H1 (cell line): Measurements from ENCODE around the gene BRME1. TPM values are rescaled to one million over a fixed set of nuclear protein-coding genes. Genes with fewer than 3 reads are reported as not detected.
A peak's percentile ranks its signal among the peaks of the same experiment; 100 is the strongest.

Experiments used
- CBX5 ChIP-seq: fragments of 300-800, 300-1000 bp; sonication (generic); IDR thresholded peaks from 2 replicates; pipeline ENCODE4 v1.7.1; 2016; ENCODE audit warnings: antibody characterized with exemption, low read length, low read depth
- CHD1 ChIP-seq: IDR thresholded peaks from 2 replicates; pipeline ENCODE4 v1.6.1; 2012; ENCODE audit warnings: low read depth, low read length, improper control_type of control experiment
- MAFK ChIP-seq: IDR thresholded peaks from 2 replicates; pipeline ENCODE4 v1.6.1; 2012; ENCODE audit warnings: low read depth, mild to moderate bottlenecking, improper control_type of control experiment, low read length
- POU5F1 ChIP-seq: IDR thresholded peaks from 2 replicates; pipeline ENCODE4 v1.6.1; 2011; ENCODE audit warnings: low read depth, mild to moderate bottlenecking, low read length, moderate library complexity
- RAD21 ChIP-seq, 2 experiments: IDR thresholded peaks in 1 of 2; conservative IDR thresholded peaks in 1 of 2; 2 replicates each; pipeline ENCODE4 v1.6.1; 2011; ENCODE audit warnings: low read depth in 2 of 2, low read length in 2 of 2, improper control_type of control experiment in 1 of 2, inconsistent platforms in 1 of 2, mild to moderate bottlenecking in 1 of 2, moderate library complexity in 1 of 2
- microRNA counts: library from miRNA; unstranded; fragments of <30 nt; microRNA quantifications from one replicate; lab custom pipeline; 2015
- microRNA-seq, 2 experiments: library from miRNA; unstranded; fragments of <30 nt; microRNA quantifications; one replicate each; pipeline versions ENCODE4 to v1.2.0, GENCODE V29; 2016 to 2020; ENCODE audit warnings: borderline microRNAs expressed in 2 of 2, borderline number of aligned reads in 2 of 2, borderline replicate concordance in 1 of 2
- polyA plus RNA-seq, 7 experiments: library from polyadenylated mRNA; depleted of rRNA in 3 of 7; stranded (reverse) in 5 of 7; unstranded in 2 of 7; fragments of >200 nt in 5 of 7; fragments of 200-250 nt in 2 of 7; gene quantifications; 1 replicate in 5 of 7; 2 replicates in 1 of 7; 4 replicates in 1 of 7; pipeline versions ENCODE4 v1.2.1 to v1.2.3, GENCODE V29; 2011 to 2013; ENCODE audit warnings: missing spikeins in 2 of 7, mixed read lengths in 2 of 7
- small RNA-seq: library from polyadenylated mRNA; stranded (forward); fragments of <200 nt; extraction: miRNeasy Mini kit (QIAGEN cat#:217004); gene quantifications from one replicate; pipeline ENCODE3, GENCODE V24; 2013; ENCODE audit not compliant: insufficient read depth
- total RNA-seq: library from RNA; stranded (reverse); fragmentation: NEBNext Ultra II Directional; extraction: Animal tissue kit (Norgen Biotek cat#: 25700); gene quantifications from 2 replicates; pipeline ENCODE4 v1.2.1, GENCODE V29; 2021
- TF ChIP-seq, protein P1 (sequence below), 3 experiments: IDR thresholded peaks; 1 replicate in 2 of 3; 2 replicates in 1 of 3; pipeline versions ENCODE4 v1.5.1 to v1.6.1; 2011; ENCODE audit warnings: low read length in 3 of 3, mild to moderate bottlenecking in 3 of 3, inconsistent platforms in 2 of 3, low read depth in 1 of 3, moderate library complexity in 1 of 3; ENCODE audit not compliant: insufficient read depth in 1 of 3; ENCODE audit errors: control extremely low read depth in 1 of 3

The BRME1 gene
- total and polyA plus RNA-seq, 2 of the 8 experiments (the other 6 are each of a cell fraction or from before 2014, with no cell fraction given): 4.6 to 4.7 TPM

DNA sequence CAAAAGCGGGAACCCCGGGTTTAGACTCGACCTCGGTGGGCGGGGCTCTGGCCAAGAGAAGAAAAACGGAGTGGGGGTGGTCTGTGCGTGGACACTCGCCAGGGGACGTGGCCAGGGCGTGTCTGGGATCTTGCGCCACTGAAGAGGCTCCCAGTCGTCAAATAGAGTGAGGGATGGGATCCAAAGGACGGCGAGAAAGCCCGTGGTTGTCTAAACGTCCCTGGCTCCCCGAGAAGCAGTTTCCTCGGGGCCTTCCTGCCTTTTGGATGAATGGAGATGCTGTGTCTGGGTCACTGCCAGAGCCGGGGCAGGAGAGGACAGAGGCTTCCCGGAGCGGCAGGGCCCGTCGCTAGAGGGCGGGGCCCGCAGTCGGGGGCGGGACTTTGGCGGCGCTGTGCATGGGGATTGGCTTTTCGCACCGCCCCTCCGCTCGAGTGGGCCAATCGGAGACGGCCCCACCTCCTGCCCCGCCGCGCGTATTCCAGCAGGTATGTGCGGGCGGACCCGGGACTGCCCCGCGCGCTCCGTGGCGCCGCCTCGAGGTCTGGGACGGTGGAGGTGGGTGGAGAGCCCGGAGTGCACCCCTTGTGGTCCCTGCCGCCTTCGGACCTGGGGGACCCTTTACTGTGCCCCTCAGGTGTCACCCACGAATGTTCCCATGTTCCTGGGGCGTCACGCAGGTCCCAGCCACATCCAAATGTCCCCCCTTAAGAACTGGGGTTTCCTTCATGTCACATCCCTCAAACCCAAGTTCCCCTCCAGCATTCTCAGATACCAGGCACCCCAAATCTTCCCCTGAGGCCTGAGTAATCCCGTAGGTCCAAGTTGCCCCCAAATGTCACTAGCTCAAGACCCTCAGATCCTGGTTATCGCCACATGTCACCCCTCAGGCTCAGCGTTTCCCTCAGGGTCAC lies 72.3 kb downstream of the BRME1 start (continued):
- no peak for TF ChIP-seq MAFK
- TF ChIP-seq RAD21 (IDR thresholded peaks at IDR 0.05 in 1 of 2, conservative IDR thresholded peaks at IDR 0.05 in 1 of 2; ENCODE audit: low read depth in 2 of 2, low read length in 2 of 2): peak; percentile 46 to 66; a peak in 3 of 4 replicates
- no peak for TF ChIP-seq POU5F1
- TF ChIP-seq CBX5: no peak
- TF ChIP-seq CHD1: no peak
- TF ChIP-seq, protein P1, sequence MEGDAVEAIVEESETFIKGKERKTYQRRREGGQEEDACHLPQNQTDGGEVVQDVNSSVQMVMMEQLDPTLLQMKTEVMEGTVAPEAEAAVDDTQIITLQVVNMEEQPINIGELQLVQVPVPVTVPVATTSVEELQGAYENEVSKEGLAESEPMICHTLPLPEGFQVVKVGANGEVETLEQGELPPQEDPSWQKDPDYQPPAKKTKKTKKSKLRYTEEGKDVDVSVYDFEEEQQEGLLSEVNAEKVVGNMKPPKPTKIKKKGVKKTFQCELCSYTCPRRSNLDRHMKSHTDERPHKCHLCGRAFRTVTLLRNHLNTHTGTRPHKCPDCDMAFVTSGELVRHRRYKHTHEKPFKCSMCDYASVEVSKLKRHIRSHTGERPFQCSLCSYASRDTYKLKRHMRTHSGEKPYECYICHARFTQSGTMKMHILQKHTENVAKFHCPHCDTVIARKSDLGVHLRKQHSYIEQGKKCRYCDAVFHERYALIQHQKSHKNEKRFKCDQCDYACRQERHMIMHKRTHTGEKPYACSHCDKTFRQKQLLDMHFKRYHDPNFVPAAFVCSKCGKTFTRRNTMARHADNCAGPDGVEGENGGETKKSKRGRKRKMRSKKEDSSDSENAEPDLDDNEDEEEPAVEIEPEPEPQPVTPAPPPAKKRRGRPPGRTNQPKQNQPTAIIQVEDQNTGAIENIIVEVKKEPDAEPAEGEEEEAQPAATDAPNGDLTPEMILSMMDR (IDR thresholded peaks at IDR 0.05; ENCODE audit: control extremely low read depth in 1 of 3, insufficient read depth in 1 of 3, low read depth in 1 of 3, low read length in 3 of 3): peak; percentile 74 to 97 (median 75)

MicroRNAs within 50 kb of the gene (microRNA counts, 767-probe panel; counts per million panel counts)
- microRNA hsa-miR-181c-5p (lab: Ali Mortazavi, UCI) (879 counts per million, percentile 95 among the panel's probes with 10 or more counts), microRNA hsa-miR-23a-3p (lab: Ali Mortazavi, UCI) (879 counts per million, percentile 95 among the panel's probes with 10 or more counts), microRNA hsa-miR-24-3p (lab: Ali Mortazavi, UCI) (879 counts per million, percentile 95 among the panel's probes with 10 or more counts), microRNA hsa-miR-27a-3p (lab: Ali Mortazavi, UCI) (879 counts per million, percentile 95 among the panel's probes with 10 or more counts)

Small RNA genes lying within 50 kb of the gene (microRNA-seq; reads per million reads assigned to microRNA genes)
- gene MIR181C: 12.2 to 32.6 reads per million in 2 experiments
- gene MIR181D: 17.9 to 20.7 reads per million in 2 experiments

Small RNA genes lying within 50 kb of the gene (small RNA-seq; reads per million reads assigned to genes)
- gene MIR181C (168 reads per million, percentile 98 among the genes with 10 or more reads in this experiment), gene MIR181D (121 reads per million, percentile 98 among the genes with 10 or more reads in this experiment)

Other genes with a start within 250 kb of the BRME1 start
- 21.7 and 24.5 TPM in 2 replicates for gene MRI1, start 141.6 kb downstream of the BRME1 start, total RNA-seq
- gene MRI1, start 141.6 kb downstream of the BRME1 start, polyA plus RNA-seq (2011; rRNA removed): 29.5 and 44.6 TPM in 2 replicates
- 104 and 116 TPM in 2 replicates for gene C19orf53, start 131.7 kb downstream of the BRME1 start, total RNA-seq
- 169 and 193 TPM in 2 replicates for gene C19orf53, start 131.7 kb downstream of the BRME1 start, polyA plus RNA-seq (2011; rRNA removed)
- 31.1 and 32.7 TPM in 2 replicates for gene ZSWIM4, start 110.7 kb downstream of the BRME1 start, total RNA-seq
- 12.2 and 23.2 TPM in 2 replicates for gene ZSWIM4, start 110.7 kb downstream of the BRME1 start, polyA plus RNA-seq (2011; rRNA removed)
- not detected in 2 replicates for gene NANOS3, start 29.0 kb downstream of the BRME1 start, total RNA-seq
- 0.14 and 0.62 TPM in 2 replicates for gene NANOS3, start 29.0 kb downstream of the BRME1 start, polyA plus RNA-seq (2011; rRNA removed)
- 33.0 and 36.4 TPM in 2 replicates for gene CC2D1A, start 84 bp upstream of the BRME1 start, total RNA-seq
- gene CC2D1A, start 84 bp upstream of the BRME1 start, polyA plus RNA-seq (2011; rRNA removed): 12.5 and 20.5 TPM in 2 replicates
- gene PODNL1, start 32.3 kb upstream of the BRME1 start, total RNA-seq: 0.75 and 1.5 TPM in 2 replicates
- 1.0 and 2.3 TPM in 2 replicates for gene PODNL1, start 32.3 kb upstream of the BRME1 start, polyA plus RNA-seq (2011; rRNA removed)
- gene DCAF15, start 46.4 kb upstream of the BRME1 start, total RNA-seq: 68.7 and 77.1 TPM in 2 replicates
- 80.8 and 127 TPM in 2 replicates for gene DCAF15, start 46.4 kb upstream of the BRME1 start, polyA plus RNA-seq (2011; rRNA removed)
- 16.1 and 17.0 TPM in 2 replicates for gene RFX1, start 100.2 kb upstream of the BRME1 start, total RNA-seq
- 4.9 and 10.4 TPM in 2 replicates for gene RFX1, start 100.2 kb upstream of the BRME1 start, polyA plus RNA-seq (2011; rRNA removed)
- gene RLN3, start 122.0 kb upstream of the BRME1 start, total RNA-seq: not detected in 2 replicates
- gene RLN3, start 122.0 kb upstream of the BRME1 start, polyA plus RNA-seq (2011; rRNA removed): not detected in 2 replicates
- gene IL27RA, start 125.6 kb upstream of the BRME1 start, total RNA-seq: 14.7 and 15.1 TPM in 2 replicates
- gene IL27RA, start 125.6 kb upstream of the BRME1 start, polyA plus RNA-seq (2011; rRNA removed): 9.9 and 10.8 TPM in 2 replicates
- 31.3 and 33.1 TPM in 2 replicates for gene PALM3, start 156.0 kb upstream of the BRME1 start, total RNA-seq
- gene PALM3, start 156.0 kb upstream of the BRME1 start, polyA plus RNA-seq (2011; rRNA removed): 5.8 and 12.1 TPM in 2 replicates
- gene MISP3, start 166.7 kb upstream of the BRME1 start, total RNA-seq: 0.92 and 1.4 TPM in 2 replicates
- gene MISP3, start 166.7 kb upstream of the BRME1 start, polyA plus RNA-seq (2011; rRNA removed): 0.74 and 0.96 TPM in 2 replicates
- 0.52 TPM in 1 of 2 replicates, not detected in the other for gene C19orf67, start 179.7 kb upstream of the BRME1 start, total RNA-seq
- gene C19orf67, start 179.7 kb upstream of the BRME1 start, polyA plus RNA-seq (2011; rRNA removed): 0.12 and 0.25 TPM in 2 replicates
- 95.7 and 100 TPM in 2 replicates for gene SAMD1, start 184.6 kb upstream of the BRME1 start, total RNA-seq
- gene SAMD1, start 184.6 kb upstream of the BRME1 start, polyA plus RNA-seq (2011; rRNA removed): 40.0 and 52.4 TPM in 2 replicates
- gene PRKACA, start 211.6 kb upstream of the BRME1 start, total RNA-seq: 48.2 and 52.8 TPM in 2 replicates
- 14.2 and 22.4 TPM in 2 replicates for gene PRKACA, start 211.6 kb upstream of the BRME1 start, polyA plus RNA-seq (2011; rRNA removed)
- 32.1 and 32.6 TPM in 2 replicates for gene ASF1B, start 230.5 kb upstream of the BRME1 start, total RNA-seq
- gene ASF1B, start 230.5 kb upstream of the BRME1 start, polyA plus RNA-seq (2011; rRNA removed): 59.2 and 65.6 TPM in 2 replicates